ENCODE measurements around the gene ATF5. TPM values are rescaled to one million over a fixed set of nuclear protein-coding genes. Genes with fewer than 3 reads are reported as not detected.

The ATF5 gene
- total and polyA plus RNA-seq, 2 of the 8 experiments (the other 6 are each of a cell fraction or from before 2014, with no cell fraction given) = 6.2 to 13.1 TPM

- no peak overlapping the region for H3K23ac ChIP-seq (ENCODE audit: insufficient read length)
- no peak overlapping the region for H3K18ac ChIP-seq (ENCODE audit: extremely low read depth, low read length)
- H3K4me2 ChIP-seq (ENCODE audit: insufficient read depth in 1 of 2, low read depth in 2 of 2, low read length in 2 of 2) = no peak overlapping the region
- H3K27me3 ChIP-seq (replicated peaks in 1 of 4; ENCODE audit: control insufficient read depth in 3 of 4, extremely low read depth in 1 of 4, insufficient read depth in 3 of 4, low read length in 3 of 4) = no peaks in the 10 kb centered on the region; a peak in 1 of 7 replicates
- no peak overlapping the region for H3K4me3 ChIP-seq (ENCODE audit: extremely low read depth in 1 of 4, insufficient read depth in 2 of 4, low read depth in 3 of 4, low read length in 4 of 4)
- no peak for TF ChIP-seq SIRT6 (IDR thresholded peaks at IDR 0.05; ENCODE audit: low read length)
- TF ChIP-seq GABPA (IDR thresholded peaks at IDR 0.05; ENCODE audit: borderline replicate concordance, insufficient read depth, low read length) = no peak
- no peak for TF ChIP-seq NRF1 (IDR thresholded peaks at IDR 0.05; ENCODE audit: low read depth, low read length)
- H2BK20ac ChIP-seq (ENCODE audit: low read length) = no peak overlapping the region
- DNase-seq (ENCODE audit: low read depth in 1 of 2, low spot score in 2 of 2) (no peak), FAIRE-seq (no peak)
- no peak overlapping the region for H4K8ac ChIP-seq (ENCODE audit: extremely low read depth, insufficient read depth, low read length)
- no peak overlapping the region for H2AFZ ChIP-seq (ENCODE audit: low read length)
- H3K56ac ChIP-seq (replicated peaks; ENCODE audit: insufficient read length, low read depth, low read length) = no peak overlapping the region
- H3K79me2 ChIP-seq (ENCODE audit: control insufficient read depth in 1 of 2, insufficient read depth in 2 of 2, low read length in 2 of 2) = peaks cover 0 to 17% of the 10 kb centered on the region in 2 experiments; a peak in 1 of 4 replicates
- peaks cover 18 to 41% (median 31%) of the 10 kb centered on the region in 4 experiments; a peak in 7 of 8 replicates for H3K36me3 ChIP-seq (ENCODE audit: control insufficient read depth in 2 of 4, insufficient read depth in 4 of 4, low read length in 3 of 4)
- no peak overlapping the region for H2AK5ac ChIP-seq (ENCODE audit: low read depth, low read length)
- no peak overlapping the region for H3K14ac ChIP-seq (ENCODE audit: insufficient read length)
- ChIA-PET POLR2A (ENCODE audit: partially characterized antibody) (interaction anchor here (0.7 to 19.2 kb wide), 8 partner anchors 12 to 223 kb away, joined by 3 to 373 read pairs (median 6); partner anchors contain the start of genes AKT1S1, ATF5, IL4I1 and NUP62), CTCF (ENCODE audit: partially characterized antibody) (interaction anchor here (0.6 to 4.8 kb wide), 7 partner anchors 10 to 852 kb away, joined by 3 to 20 read pairs (median 3); partner anchors contain the start of gene IL4I1)
- peaks cover 34 to 36% of the 10 kb centered on the region in 2 experiments for H4K20me1 ChIP-seq (replicated peaks in 1 of 2; ENCODE audit: control insufficient read depth in 1 of 2, insufficient read depth in 2 of 2, low read length in 2 of 2)
- 0 out of 7 replicates have a peak overlapping the region, but pooled peaks of 1 of the 4 experiments have one; percentile 7 for H3K9ac ChIP-seq (replicated peaks in 1 of 4; ENCODE audit: extremely low read depth in 1 of 4, low read depth in 3 of 4, low read length in 3 of 4)
- no peak overlapping the region for H4K91ac ChIP-seq (replicated peaks; ENCODE audit: insufficient read length, low read length)
- H2BK5ac ChIP-seq (ENCODE audit: low read depth, low read length) = 0 out of 2 replicates have a peak overlapping the region, but pooled peaks have one; percentile 21
- H3K9me3 ChIP-seq (ENCODE audit: insufficient read depth in 2 of 2, low read depth in 1 of 2, low read length in 1 of 2) = no peaks in the 10 kb centered on the region
- H3K27ac ChIP-seq (ENCODE audit: low read depth, low read length) = no peak overlapping the region
- H3K23me2 ChIP-seq (ENCODE audit: low read depth, low read length) = no peaks in the 10 kb centered on the region
- no peak overlapping the region for H4K5ac ChIP-seq (ENCODE audit: insufficient read length, low read depth, low read length)
- H2BK12ac ChIP-seq (ENCODE audit: low read depth, low read length) = no peak overlapping the region
- H3K4me1 ChIP-seq (replicated peaks in 1 of 4; ENCODE audit: control insufficient read depth in 3 of 4, insufficient read depth in 4 of 4, low read length in 3 of 4) = peaks cover 0 to 6% (median 3%) of the 10 kb centered on the region in 4 experiments; a peak in 3 of 7 replicates
- WGBS, 2 experiments (ENCODE audit: extremely low coverage in 1 of 2, insufficient coverage in 1 of 2, insufficient read length in 1 of 2, insufficient replicate concordance in 2 of 2, low coverage in 1 of 2, low lambda C conversion rate in 2 of 2, missing lambda C conversion rate in 1 of 2) = 93% methylated on average over 23 of the region's 23 CpGs; no CpG with 5 or more reads in 1 of the 2 experiments
- H2BK120ac ChIP-seq (replicated peaks; ENCODE audit: low read depth, low read length) = no peak overlapping the region
- H2BK15ac ChIP-seq (ENCODE audit: low read length) = no peak overlapping the region
- H3K79me1 ChIP-seq (ENCODE audit: low read depth, low read length) = peaks cover 7% of the 10 kb centered on the region; the same call in 1 of the 2 replicates
- H3K4ac ChIP-seq (replicated peaks; ENCODE audit: insufficient read length, low read depth, low read length) = no peak overlapping the region
Observed at GRCh38 chr19:49907745-49908446, 21.1 kb upstream of the ATF5 start.

Data from H1 (cell line).